ENCODE results near the gene MTR. TPM values are rescaled to one million over a fixed set of nuclear protein-coding genes. Genes with fewer than 3 reads are reported as not detected.

The MTR gene
- total RNA-seq, 1 donor from 2014 or later = 19.9 TPM

DNA sequence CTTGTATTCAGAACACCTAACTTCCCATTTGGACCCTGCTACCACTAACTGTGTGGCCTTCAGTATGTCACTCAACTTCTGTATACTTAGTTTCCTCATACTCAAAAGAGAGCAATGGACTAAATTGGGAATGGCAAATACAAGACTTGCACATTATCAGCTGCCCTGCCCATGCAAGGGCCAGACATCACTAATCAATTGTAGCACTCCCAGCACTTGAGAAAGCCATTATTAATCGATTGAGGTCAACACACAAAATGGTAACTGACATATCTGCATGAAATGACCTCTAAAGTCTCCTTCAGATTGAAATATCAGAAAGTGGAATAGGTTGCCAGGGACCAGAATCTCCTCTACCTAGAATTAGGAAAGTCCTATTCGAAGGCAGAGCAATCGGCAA is 149.9 kb downstream of the MTR start:
- no peak overlapping the region for H3K4me3 ChIP-seq
- H3K9me3 ChIP-seq = no peaks in the 10 kb centered on the region
- TF ChIP-seq, protein P1, sequence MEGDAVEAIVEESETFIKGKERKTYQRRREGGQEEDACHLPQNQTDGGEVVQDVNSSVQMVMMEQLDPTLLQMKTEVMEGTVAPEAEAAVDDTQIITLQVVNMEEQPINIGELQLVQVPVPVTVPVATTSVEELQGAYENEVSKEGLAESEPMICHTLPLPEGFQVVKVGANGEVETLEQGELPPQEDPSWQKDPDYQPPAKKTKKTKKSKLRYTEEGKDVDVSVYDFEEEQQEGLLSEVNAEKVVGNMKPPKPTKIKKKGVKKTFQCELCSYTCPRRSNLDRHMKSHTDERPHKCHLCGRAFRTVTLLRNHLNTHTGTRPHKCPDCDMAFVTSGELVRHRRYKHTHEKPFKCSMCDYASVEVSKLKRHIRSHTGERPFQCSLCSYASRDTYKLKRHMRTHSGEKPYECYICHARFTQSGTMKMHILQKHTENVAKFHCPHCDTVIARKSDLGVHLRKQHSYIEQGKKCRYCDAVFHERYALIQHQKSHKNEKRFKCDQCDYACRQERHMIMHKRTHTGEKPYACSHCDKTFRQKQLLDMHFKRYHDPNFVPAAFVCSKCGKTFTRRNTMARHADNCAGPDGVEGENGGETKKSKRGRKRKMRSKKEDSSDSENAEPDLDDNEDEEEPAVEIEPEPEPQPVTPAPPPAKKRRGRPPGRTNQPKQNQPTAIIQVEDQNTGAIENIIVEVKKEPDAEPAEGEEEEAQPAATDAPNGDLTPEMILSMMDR (IDR thresholded peaks at IDR 0.05) = no peak
- TF ChIP-seq POLR2AphosphoS5 (IDR thresholded peaks at IDR 0.05; ENCODE audit: insufficient read depth in 1 of 2, low read depth in 1 of 2) (no peak), POLR2A (IDR thresholded peaks at IDR 0.05) (no peak)
- no peak for DNase-seq (ENCODE audit: extremely low spot score in 2 of 2)
- H3K36me3 ChIP-seq = no peaks in the 10 kb centered on the region
- no peaks in the 10 kb centered on the region for H3K4me1 ChIP-seq
- no peak overlapping the region for H3K27ac ChIP-seq
- intact Hi-C loops (cut with DNase I) = no loop called here
- no peaks in the 10 kb centered on the region for H3K27me3 ChIP-seq

- H3K36me3 ChIP-seq = no peaks in the 10 kb centered on the region
- no peak overlapping the region for H3K27ac ChIP-seq
- H3K4me3 ChIP-seq = no peak overlapping the region
- no peak for TF ChIP-seq POLR2A (IDR thresholded peaks at IDR 0.05)
- TF ChIP-seq, protein P1 (IDR thresholded peaks at IDR 0.05) = no peak
- TF ChIP-seq POLR2AphosphoS5 (IDR thresholded peaks at IDR 0.05; ENCODE audit: insufficient read depth in 1 of 2, low read depth in 1 of 2) = no peak
- H3K27me3 ChIP-seq = no peaks in the 10 kb centered on the region
- intact Hi-C loops (cut with DNase I) = no loop called here
- DNase-seq (ENCODE audit: extremely low spot score in 2 of 2) = no peak
- H3K9me3 ChIP-seq = no peaks in the 10 kb centered on the region
- no peaks in the 10 kb centered on the region for H3K4me1 ChIP-seq
Observed at GRCh38 chr1:236947794-236948193, 152.7 kb downstream of the MTR start.

DNA sequence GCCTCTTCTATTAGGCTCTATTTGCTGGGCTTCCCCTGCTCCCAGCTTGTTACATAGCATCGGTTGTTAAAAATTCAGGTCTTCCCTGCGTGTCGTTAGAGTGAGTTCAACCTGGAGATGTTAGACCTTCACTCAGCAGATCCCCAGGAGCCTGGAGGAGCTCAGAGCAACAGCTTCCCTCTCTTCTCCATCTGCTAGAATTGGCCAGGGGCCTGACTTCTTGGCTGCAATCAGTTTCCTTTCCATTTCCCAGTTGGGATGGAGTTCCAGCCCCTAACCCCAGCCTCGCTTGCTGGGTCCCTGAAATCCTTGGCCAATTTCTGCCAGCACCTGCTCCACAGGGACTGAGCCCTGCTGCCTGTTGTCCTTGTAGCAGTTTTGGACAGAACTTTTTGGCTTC is 153.3 kb downstream of the MTR start:
- Histone ChIP-seq H3K27me3 (no peaks in the 10 kb centered on the region), H3K4me3 (no peak overlapping the region), H3K4me1 (no peaks in the 10 kb centered on the region), H3K36me3 (no peaks in the 10 kb centered on the region), H3K27ac (no peak overlapping the region), H3K9me3 (no peaks in the 10 kb centered on the region)
- TF ChIP-seq POLR2AphosphoS5 (IDR thresholded peaks at IDR 0.05; ENCODE audit: insufficient read depth in 1 of 2, low read depth in 1 of 2) (no peak), POLR2A (IDR thresholded peaks at IDR 0.05) (no peak)
- TF ChIP-seq, protein P1 (IDR thresholded peaks at IDR 0.05) = no peak
- no peak for DNase-seq (ENCODE audit: extremely low spot score in 2 of 2)
- intact Hi-C loops (cut with DNase I) = no loop called here

- Histone ChIP-seq H3K9me3 (no peaks in the 10 kb centered on the region), H3K27ac (no peak overlapping the region), H3K36me3 (no peaks in the 10 kb centered on the region), H3K4me1 (no peaks in the 10 kb centered on the region), H3K4me3 (no peak overlapping the region), H3K27me3 (no peaks in the 10 kb centered on the region)
- TF ChIP-seq POLR2A (IDR thresholded peaks at IDR 0.05) (no peak), POLR2AphosphoS5 (IDR thresholded peaks at IDR 0.05; ENCODE audit: insufficient read depth in 1 of 2, low read depth in 1 of 2) (no peak)
- TF ChIP-seq, protein P1 (IDR thresholded peaks at IDR 0.05) = no peak
- no peak for DNase-seq (ENCODE audit: extremely low spot score in 2 of 2)
- intact Hi-C loops (cut with DNase I) = no loop called here
Observed at GRCh38 chr1:236948996-236949395, 153.9 kb downstream of the MTR start.

GRCh38 chr1:236950365-236950764 is 155.3 kb downstream of the MTR start:
- H3K27ac ChIP-seq = no peak overlapping the region
- H3K4me1 ChIP-seq = no peaks in the 10 kb centered on the region
- H3K4me3 ChIP-seq = no peak overlapping the region
- TF ChIP-seq, protein P1 (IDR thresholded peaks at IDR 0.05) = no peak
- TF ChIP-seq POLR2A (IDR thresholded peaks at IDR 0.05) (no peak), POLR2AphosphoS5 (IDR thresholded peaks at IDR 0.05; ENCODE audit: insufficient read depth in 1 of 2, low read depth in 1 of 2) (no peak)
- no peaks in the 10 kb centered on the region for H3K27me3 ChIP-seq
- H3K9me3 ChIP-seq = no peaks in the 10 kb centered on the region
- H3K36me3 ChIP-seq = no peaks in the 10 kb centered on the region
- intact Hi-C loops (cut with DNase I) = no loop called here
- DNase-seq (ENCODE audit: extremely low spot score in 2 of 2) = no peak

All from vagina (tissue), 2 donors.